DND-41 (cell line): Measurements from ENCODE around the gene ZBTB39.

ENCODE experiments used
- EZH2 ChIP-seq: IDR thresholded peaks from 3 replicates; pipeline ENCODE4 v1.6.1; 2012; ENCODE audit warnings: borderline replicate concordance, low read depth, mild to moderate bottlenecking, moderate library complexity, low read length, inconsistent platforms; ENCODE audit not compliant: severe bottlenecking
- TF ChIP-seq, protein P1 (sequence below): IDR thresholded peaks from 2 replicates; pipeline ENCODE4 v1.5.1; 2012; ENCODE audit warnings: borderline replicate concordance, low read length, moderate library complexity, mild to moderate bottlenecking; ENCODE audit not compliant: poor library complexity, severe bottlenecking; ENCODE audit errors: extremely low read depth

DNA sequence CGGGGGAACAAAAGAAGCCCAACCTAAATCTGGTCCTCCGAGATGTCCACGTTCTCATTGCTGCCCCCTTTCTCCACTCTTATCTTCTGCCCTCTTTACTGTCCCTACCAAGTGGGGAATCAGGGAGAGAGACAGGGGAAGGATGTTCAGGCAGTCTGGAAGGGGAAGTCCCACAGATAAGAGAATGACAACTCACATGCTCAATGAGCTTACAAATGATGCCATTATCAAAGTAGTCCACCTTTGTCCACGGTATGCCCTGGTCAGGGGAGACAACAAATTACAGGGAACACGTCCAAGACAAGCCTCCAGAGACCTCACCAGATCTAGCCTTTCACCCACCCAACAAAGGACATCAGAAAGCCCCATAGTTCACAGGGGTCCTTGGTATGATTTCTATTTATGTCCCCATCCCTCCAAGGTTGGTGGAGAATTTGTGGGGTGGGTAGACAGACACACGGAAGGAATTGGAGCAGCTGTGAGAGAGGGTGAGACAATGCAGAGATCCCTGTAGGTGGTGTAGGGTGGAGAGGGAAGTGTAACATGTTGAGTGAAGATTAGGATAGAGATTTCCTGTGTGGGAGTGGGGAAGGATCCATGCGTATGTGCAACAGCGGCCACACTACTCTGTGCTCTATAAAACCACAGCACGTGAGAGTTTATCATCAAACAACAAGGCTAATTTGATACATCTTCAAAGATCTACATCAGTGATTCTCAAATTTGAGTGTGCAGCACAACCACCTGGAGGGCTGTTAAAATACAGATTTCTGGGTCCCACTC, 32.9 kb upstream of the ZBTB39 start:
- TF ChIP-seq EZH2, result no peak
- TF ChIP-seq, protein P1, sequence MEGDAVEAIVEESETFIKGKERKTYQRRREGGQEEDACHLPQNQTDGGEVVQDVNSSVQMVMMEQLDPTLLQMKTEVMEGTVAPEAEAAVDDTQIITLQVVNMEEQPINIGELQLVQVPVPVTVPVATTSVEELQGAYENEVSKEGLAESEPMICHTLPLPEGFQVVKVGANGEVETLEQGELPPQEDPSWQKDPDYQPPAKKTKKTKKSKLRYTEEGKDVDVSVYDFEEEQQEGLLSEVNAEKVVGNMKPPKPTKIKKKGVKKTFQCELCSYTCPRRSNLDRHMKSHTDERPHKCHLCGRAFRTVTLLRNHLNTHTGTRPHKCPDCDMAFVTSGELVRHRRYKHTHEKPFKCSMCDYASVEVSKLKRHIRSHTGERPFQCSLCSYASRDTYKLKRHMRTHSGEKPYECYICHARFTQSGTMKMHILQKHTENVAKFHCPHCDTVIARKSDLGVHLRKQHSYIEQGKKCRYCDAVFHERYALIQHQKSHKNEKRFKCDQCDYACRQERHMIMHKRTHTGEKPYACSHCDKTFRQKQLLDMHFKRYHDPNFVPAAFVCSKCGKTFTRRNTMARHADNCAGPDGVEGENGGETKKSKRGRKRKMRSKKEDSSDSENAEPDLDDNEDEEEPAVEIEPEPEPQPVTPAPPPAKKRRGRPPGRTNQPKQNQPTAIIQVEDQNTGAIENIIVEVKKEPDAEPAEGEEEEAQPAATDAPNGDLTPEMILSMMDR, result no peak
